ENCODE measurements around the gene CDKN1A. TPM values are rescaled to one million over a fixed set of nuclear protein-coding genes. Genes with fewer than 3 reads are reported as not detected.

Gene CDKN1A
- total and polyA plus RNA-seq, 9 of the 15 experiments (the other 6 are each of a cell fraction or from before 2014, with no cell fraction given): 0.25 to 8.1 (median 5.1) TPM

DNA sequence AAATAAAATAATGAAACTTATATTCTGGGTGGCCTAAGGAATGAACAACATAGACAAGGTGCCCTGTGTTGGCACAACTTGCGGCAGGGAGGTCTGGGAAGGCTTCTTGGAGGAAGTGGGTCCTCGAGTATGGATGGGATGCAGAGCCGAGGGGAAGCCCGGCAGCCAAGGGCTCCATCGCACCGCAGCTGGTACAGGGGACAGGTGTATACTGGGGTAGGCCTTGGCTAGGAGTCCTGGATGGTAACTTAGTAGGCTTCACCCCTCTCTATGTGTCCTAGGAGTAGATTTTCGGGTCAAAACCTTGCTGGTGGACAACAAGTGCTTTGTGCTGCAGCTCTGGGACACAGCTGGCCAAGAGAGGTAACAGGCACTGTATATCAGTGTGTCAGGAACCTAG lies 47.1 kb downstream of the CDKN1A start:
- H3K9me1 ChIP-seq (ENCODE audit: control insufficient read depth, insufficient read depth, low read length): no peaks in the 10 kb centered on the region
- H3K9me3 ChIP-seq (replicated peaks; ENCODE audit: control insufficient read depth, insufficient read depth, low read depth, low read length): no peaks in the 10 kb centered on the region
- in situ Hi-C loops (cut with MboI) (loop anchor here (10.0 kb wide), 1 partner anchor 111 kb away; no protein-coding TSS in a partner anchor), intact Hi-C loops (cut with micrococcal nuclease) (loop anchor here (2.0 kb wide), 1 partner anchor 111 kb away; no protein-coding TSS in a partner anchor)
- H3K36me3 ChIP-seq (ENCODE audit: control insufficient read depth, insufficient read depth, low read length): no peaks in the 10 kb centered on the region
- H3K9ac ChIP-seq (ENCODE audit: insufficient read depth in 1 of 2, low read depth in 2 of 2, low read length in 2 of 2): peak overlapping the region in 1 of 2 experiments; percentile 33; a peak in 1 of 4 replicates
- H4K20me1 ChIP-seq (replicated peaks; ENCODE audit: control insufficient read depth, insufficient read depth, low read length): 0 out of 2 replicates have a peak, but pooled peaks cover 3% of the 10 kb centered on the region
- TF ChIP-seq, protein P1, sequence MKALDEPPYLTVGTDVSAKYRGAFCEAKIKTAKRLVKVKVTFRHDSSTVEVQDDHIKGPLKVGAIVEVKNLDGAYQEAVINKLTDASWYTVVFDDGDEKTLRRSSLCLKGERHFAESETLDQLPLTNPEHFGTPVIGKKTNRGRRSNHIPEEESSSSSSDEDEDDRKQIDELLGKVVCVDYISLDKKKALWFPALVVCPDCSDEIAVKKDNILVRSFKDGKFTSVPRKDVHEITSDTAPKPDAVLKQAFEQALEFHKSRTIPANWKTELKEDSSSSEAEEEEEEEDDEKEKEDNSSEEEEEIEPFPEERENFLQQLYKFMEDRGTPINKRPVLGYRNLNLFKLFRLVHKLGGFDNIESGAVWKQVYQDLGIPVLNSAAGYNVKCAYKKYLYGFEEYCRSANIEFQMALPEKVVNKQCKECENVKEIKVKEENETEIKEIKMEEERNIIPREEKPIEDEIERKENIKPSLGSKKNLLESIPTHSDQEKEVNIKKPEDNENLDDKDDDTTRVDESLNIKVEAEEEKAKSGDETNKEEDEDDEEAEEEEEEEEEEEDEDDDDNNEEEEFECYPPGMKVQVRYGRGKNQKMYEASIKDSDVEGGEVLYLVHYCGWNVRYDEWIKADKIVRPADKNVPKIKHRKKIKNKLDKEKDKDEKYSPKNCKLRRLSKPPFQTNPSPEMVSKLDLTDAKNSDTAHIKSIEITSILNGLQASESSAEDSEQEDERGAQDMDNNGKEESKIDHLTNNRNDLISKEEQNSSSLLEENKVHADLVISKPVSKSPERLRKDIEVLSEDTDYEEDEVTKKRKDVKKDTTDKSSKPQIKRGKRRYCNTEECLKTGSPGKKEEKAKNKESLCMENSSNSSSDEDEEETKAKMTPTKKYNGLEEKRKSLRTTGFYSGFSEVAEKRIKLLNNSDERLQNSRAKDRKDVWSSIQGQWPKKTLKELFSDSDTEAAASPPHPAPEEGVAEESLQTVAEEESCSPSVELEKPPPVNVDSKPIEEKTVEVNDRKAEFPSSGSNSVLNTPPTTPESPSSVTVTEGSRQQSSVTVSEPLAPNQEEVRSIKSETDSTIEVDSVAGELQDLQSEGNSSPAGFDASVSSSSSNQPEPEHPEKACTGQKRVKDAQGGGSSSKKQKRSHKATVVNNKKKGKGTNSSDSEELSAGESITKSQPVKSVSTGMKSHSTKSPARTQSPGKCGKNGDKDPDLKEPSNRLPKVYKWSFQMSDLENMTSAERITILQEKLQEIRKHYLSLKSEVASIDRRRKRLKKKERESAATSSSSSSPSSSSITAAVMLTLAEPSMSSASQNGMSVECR (CRISPR knock-in tag; IDR thresholded peaks at IDR 0.05): no peak
- TF ChIP-seq ZFP36 (IDR thresholded peaks at IDR 0.05; ENCODE audit: low read depth, low read length, partially characterized antibody): peak; percentile 15
- H3K27ac ChIP-seq (ENCODE audit: extremely low read depth, low read depth, low read length): no peak overlapping the region
- no peaks in the 10 kb centered on the region for H3K79me2 ChIP-seq (ENCODE audit: control insufficient read depth, insufficient read depth, low read length)
- H3K4me1 ChIP-seq (replicated peaks in 1 of 2; ENCODE audit: control insufficient read depth in 2 of 2, insufficient read depth in 2 of 2, low read length in 2 of 2): peaks cover 0 to 9% of the 10 kb centered on the region in 2 experiments; a peak in 1 of 5 replicates
- POLR2A ChIA-PET: interaction anchor here (0.6 to 1.2 kb wide), 4 partner anchors 28 to 804 kb away, joined by 3 read pairs; partner anchors contain the start of gene RAB44
- CTCF ChIA-PET (ENCODE audit: low intra/inter-chr PET ratio): interaction anchor here (0.5 to 2.8 kb wide), 3 partner anchors 59 to 304 kb away, joined by 3 to 20 read pairs (median 3); no protein-coding TSS in a partner anchor
- H3K4me2 ChIP-seq (ENCODE audit: insufficient read depth, low read length): no peak overlapping the region
- H3K27me3 ChIP-seq (ENCODE audit: control insufficient read depth in 2 of 2, insufficient read depth in 2 of 2, low read length in 2 of 2): peaks cover 23 to 53% of the 10 kb centered on the region in 2 experiments
- 5% methylated on average over 7 of the region's 7 CpGs for WGBS (ENCODE audit: insufficient coverage, low coverage, missing lambda C conversion rate)
- DNase-seq (ENCODE audit: extremely low read depth in 1 of 4, low spot score in 3 of 4) (no peak), FAIRE-seq (no peak), ATAC-seq (no peak)
- BruUV-seq (replicated peaks): no TSS peak
- H2AFZ ChIP-seq (ENCODE audit: low read depth, low read length): no peak overlapping the region
- no peak overlapping the region for H3K4me3 ChIP-seq

Measured in K562 (cell line).